GM18517 (cell line): ENCODE data around the gene FAM111A.

ENCODE experiments used
- ATAC-seq: cut with Tn5 transposase; IDR thresholded peaks from one replicate; pipeline ENCODE4 v1.9.1; 2021; ENCODE audit warnings: mild to moderate bottlenecking, moderate library complexity; ENCODE audit not compliant: unreplicated experiment

Gene FAM111A

GRCh38 chr11:59141673-59142460, 789 bp upstream of the FAM111A start:
- ATAC-seq = no peak

- no peak for ATAC-seq
Measured at GRCh38 chr11:59144096-59144495, 1.4 kb downstream of the FAM111A start.

GRCh38 chr11:59144579-59145345, 2.1 kb downstream of the FAM111A start:
- peak; percentile 69 for ATAC-seq

GRCh38 chr11:59145534-59145933, 2.9 kb downstream of the FAM111A start:
- no peak for ATAC-seq

GRCh38 chr11:59151761-59152160, 9.1 kb downstream of the FAM111A start:
- ATAC-seq = no peak

- peak; percentile 80 for ATAC-seq
Measured at GRCh38 chr11:59152312-59152951, 9.8 kb downstream of the FAM111A start.

- ATAC-seq = no peak
Measured at GRCh38 chr11:59154610-59155009, 12.0 kb downstream of the FAM111A start.

- no peak for ATAC-seq
Measured at GRCh38 chr11:59157433-59157832, 14.8 kb downstream of the FAM111A start.

GRCh38 chr11:59158206-59159068, 15.8 kb downstream of the FAM111A start:
- peak; percentile 95 for ATAC-seq

- no peak for ATAC-seq
Measured at GRCh38 chr11:59164028-59164427, 21.4 kb downstream of the FAM111A start.

- peak; percentile 73 for ATAC-seq
Measured at GRCh38 chr11:59171508-59172322, 29.1 kb downstream of the FAM111A start, which contains the start of gene DTX4. TSS of gene DTX4 (plus strand) at chr11:59172132. CDS start at chr11:59172596, 464 bp downstream.

GRCh38 chr11:59172345-59173079, 29.9 kb downstream of the FAM111A start:
- peak; percentile 27 for ATAC-seq

GRCh38 chr11:59173080-59173963, 30.7 kb downstream of the FAM111A start:
- peak; percentile 10 for ATAC-seq

GRCh38 chr11:59173964-59174663, 31.5 kb downstream of the FAM111A start:
- no peak for ATAC-seq

GRCh38 chr11:59174664-59175033, 32.0 kb downstream of the FAM111A start:
- no peak for ATAC-seq

GRCh38 chr11:59175091-59175501, 32.4 kb downstream of the FAM111A start:
- no peak for ATAC-seq

GRCh38 chr11:59176330-59176729, 33.7 kb downstream of the FAM111A start:
- ATAC-seq = no peak
